NOMO-1 treated with DMSO at 0.1 percent for 48 hours (cell line): ENCODE results near the gene USP9X.
"Not testable (repeated sequence)": the region's sequence is repeated elsewhere in the genome, so short reads cannot be mapped to it uniquely, and the experiment has no call there.

Experiments used
- DNase-seq: peaks from one replicate; lab custom pipeline; 2025; ENCODE audit not compliant: unreplicated experiment; lab: John Stamatoyannopoulos, UW

The USP9X gene

GRCh38 chrX:41122664-41123257, 37.5 kb downstream of the USP9X start:
- peak; percentile 8 for DNase-seq

GRCh38 chrX:41127477-41128192, 42.4 kb downstream of the USP9X start:
- no peak for DNase-seq

GRCh38 chrX:41128955-41129354, 43.7 kb downstream of the USP9X start:
- DNase-seq: no peak

GRCh38 chrX:41131766-41132165, 46.5 kb downstream of the USP9X start:
- no peak for DNase-seq

DNA sequence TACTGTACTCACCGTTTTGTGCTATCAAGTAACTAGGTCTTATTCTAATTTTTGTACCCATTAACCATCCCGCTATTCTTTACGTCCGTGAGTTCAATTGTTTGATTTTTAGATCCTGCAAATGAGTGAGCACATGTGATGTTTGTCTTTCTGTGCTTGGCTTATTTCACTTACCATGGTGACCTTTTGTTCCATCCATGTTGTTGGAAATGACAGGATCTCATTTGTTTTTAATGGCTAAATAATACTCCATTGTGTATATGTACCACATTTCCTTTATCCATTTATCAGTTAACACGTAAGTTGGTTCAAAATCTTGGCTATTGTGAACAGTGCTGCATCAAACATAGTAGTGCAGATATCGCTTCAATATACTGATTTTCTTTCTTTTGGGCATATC, 48.3 kb downstream of the USP9X start:
- DNase-seq: no peak

- DNase-seq: peak; percentile 12
Measured at GRCh38 chrX:41137589-41137988, 52.3 kb downstream of the USP9X start.

- DNase-seq: peak; percentile 29
Measured at GRCh38 chrX:41142130-41142910, 57.1 kb downstream of the USP9X start.

DNA sequence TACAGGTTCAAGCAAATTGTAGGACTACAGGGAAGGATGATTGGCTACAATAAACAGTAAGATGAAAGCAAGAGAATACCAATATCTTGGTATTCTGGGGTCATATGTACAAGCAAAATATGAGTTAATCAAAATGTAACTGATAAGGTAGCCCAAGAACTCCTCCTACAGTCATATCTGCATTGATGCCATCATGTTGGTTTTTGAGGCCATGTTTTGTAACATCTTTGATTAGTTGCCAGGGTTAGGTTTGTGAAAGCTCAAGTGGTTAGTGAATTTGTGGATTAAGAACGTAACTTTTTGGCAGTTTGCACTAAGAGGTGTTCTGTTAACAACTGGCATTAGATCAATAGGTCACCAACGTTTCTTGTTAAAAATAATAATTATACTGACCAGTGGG, 59.6 kb downstream of the USP9X start:
- no peak for DNase-seq

GRCh38 chrX:41145920-41146608, 60.8 kb downstream of the USP9X start:
- DNase-seq: peak; percentile 66

- DNase-seq: no peak
Measured at GRCh38 chrX:41148553-41148952, 63.3 kb downstream of the USP9X start.

DNA sequence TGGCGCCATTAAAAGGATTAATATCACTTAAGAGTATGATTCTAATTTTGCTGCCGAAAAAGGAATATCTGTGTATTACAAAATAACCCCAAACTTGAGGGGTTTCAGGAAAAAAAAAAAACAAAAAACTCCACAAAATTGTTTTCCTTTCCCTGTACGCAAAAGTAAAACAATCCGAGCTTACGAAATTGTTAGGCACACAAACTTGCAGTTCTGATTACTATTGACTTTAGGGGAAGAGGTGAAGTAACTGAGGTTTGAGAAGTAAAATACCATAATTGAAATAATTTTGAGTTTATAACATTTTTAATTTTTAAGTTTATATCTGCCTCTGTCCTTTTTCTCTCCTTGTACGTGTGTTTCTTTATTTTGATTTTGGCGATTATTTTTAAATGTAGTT, 64.8 kb downstream of the USP9X start:
- no peak for DNase-seq

GRCh38 chrX:41151726-41152125, 66.5 kb downstream of the USP9X start:
- not testable (repeated sequence) for DNase-seq

DNA sequence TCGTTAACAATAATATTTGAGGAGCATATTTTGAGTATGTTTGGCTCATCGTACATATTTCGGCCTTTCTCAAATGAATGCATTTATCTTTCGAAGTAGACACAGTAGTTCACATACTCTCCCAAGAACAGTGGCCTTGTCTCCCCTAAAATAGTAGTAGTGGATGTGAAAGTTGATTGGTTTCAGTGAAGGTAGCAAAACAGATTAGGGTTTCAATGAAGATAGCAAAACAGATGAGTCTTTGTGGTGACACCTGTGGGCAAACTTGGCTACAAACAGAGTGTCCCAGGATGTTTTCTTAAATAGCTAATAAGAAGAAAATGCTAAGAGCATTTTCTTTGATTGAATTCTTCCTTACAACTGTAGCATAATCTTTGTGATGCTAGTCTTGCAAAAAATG, 67.0 kb downstream of the USP9X start:
- no peak for DNase-seq

DNA sequence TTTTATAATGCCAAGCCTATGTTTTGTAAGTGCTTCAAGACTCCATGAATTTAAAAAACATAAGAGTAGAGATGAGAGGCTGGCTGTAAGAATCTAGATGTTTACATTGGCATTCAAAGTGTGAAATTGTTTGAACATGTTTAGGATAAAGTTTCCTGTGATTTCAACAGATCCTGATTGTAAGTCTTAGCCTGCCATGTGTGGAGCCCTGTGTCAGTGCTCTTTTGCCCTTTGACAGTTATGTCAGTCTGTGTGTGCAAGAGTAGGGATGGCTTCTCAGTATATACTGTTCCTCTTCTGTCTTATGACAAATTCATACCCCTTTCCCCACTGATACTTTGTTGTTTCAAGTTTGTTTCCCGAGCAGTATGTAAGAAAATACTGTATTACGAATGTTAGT, 68.2 kb downstream of the USP9X start:
- DNase-seq: no peak

- DNase-seq: no peak
Measured at GRCh38 chrX:41153957-41154356, 68.7 kb downstream of the USP9X start.

DNA sequence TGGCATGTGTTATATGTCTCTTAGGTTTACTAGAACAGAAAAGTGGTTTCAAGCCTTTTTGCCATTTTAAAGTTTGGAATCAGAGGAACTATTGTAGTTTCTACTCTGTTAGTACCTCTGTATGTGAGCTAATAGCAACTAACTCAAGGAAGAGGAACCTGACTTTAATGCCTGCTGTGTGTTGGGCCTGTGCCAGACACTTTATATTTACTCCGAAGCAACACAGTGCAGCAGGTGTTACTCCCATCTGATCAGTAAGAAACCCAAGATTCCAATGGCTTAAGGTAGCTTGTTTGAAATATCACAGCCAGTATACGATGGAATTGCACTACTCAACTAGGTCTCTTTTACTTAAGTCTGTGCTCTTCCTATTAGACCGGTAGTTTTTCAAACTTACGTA, 79.2 kb downstream of the USP9X start:
- no peak for DNase-seq

DNA sequence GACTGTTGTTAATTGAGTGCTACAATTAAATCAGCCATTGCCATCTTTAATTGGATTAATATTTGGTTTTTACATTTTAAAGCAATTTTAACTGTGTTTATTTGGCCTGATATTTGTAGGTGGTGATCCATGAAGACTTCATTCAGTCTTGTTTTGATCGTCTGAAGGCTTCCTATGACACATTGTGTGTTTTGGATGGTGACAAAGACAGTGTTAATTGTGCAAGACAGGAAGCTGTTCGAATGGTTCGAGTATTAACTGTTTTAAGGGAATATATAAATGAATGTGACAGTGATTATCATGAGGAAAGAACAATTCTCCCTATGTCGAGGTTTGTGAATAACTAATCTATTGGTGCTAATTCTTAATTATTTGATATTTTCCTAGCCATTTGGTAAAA, 82.6 kb downstream of the USP9X start:
- no peak for DNase-seq

DNA sequence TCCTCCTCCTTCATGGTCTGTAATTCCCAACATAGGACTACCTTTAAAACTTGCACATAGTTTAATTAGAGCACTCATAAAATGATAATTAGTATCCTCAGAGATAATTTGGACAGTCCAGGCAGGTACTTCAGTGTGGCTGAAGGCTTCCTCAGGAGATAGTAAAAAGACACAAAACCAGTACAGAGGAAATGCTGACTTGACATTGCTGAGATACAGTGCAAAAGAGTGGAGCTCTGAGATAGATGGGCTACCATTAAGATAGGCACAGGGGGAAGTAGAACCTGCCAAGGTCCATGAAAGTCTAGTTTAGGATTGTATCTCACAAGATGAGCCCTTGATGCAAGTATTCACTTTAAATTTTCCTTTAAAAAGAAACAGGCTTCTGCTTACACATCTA, 91.0 kb downstream of the USP9X start:
- no peak for DNase-seq

GRCh38 chrX:41177297-41177696, 92.1 kb downstream of the USP9X start:
- DNase-seq: no peak

DNA sequence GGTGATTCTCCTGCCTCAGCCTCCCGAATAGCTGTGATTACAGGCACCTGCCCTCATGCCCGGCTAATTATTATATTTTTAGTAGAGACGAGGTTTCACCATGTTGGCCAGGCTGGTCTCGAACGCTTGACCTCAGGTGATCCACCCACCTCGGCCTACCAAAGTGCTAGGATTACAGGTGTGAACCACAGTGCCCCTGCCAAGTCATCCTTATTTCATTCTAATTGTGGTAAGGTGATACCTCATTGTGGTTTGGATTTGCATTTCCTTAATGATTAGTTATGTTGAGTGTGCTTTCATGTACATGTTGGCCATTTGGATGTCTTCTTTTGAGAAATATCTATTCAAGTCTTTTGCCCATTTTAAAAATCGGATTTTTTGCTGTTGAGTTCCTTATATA, 93.0 kb downstream of the USP9X start:
- DNase-seq: no peak

DNA sequence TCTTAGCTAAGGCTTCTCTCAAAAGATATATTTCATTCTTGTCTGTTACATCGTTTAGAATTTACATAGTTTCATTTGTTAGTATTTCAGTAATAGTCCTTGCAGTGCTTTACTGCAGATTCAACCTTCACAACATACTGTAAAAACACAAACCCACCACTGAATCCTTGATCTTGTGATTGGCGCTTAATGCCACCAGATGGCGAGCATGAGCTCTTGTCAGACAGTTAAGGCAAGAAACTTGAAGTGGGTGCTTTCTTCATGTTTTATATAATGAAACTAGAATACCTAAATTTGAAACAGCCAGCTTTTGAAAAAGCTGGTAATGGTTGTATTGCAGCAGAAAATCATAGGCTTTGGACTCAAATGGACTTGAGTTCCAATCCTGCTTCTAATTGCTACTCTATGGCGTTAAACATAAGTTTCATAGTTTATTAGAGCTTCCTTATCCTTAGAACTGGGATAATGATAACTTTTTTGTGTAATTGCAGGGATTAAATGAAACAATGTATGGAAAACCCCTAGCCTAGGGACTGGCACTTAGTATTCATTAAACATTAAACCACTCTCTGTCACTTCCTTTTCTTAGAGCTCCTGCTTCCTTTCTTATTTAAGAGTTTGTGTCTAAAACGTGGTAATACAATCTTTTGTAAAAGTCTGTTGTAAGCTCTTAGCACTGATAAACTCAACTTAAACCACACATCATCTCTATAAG, 95.1 kb downstream of the USP9X start:
- DNase-seq: peak; percentile 64
